Tibial artery (tissue), 4 donors: ENCODE results near the gene INMT.
A peak's percentile ranks its signal among the peaks of the same experiment; 100 is the strongest.

ENCODE experiments used
- DNase-seq, 2 donors: peaks; one replicate each; pipeline ENCODE4 v3.0.0-alpha.2; 2019
- H3K27ac ChIP-seq, 2 donors: fragments of 200-600 bp; sonication (generic) in 1 of 2; 1 replicate in 1 of 2; 2 replicates in 1 of 2; pipeline ENCODE4 v1.5.1; 2018 to 2019; ENCODE audit warnings: mild to moderate bottlenecking in 1 of 2
- H3K27me3 ChIP-seq, 2 donors: fragments of 200-600 bp; sonication (generic) in 1 of 2; one replicate each; pipeline versions ENCODE4 v1.5.1 to v1.6.0; 2016 to 2019
- H3K36me3 ChIP-seq, 3 donors: fragments of 200-600 bp; sonication (generic) in 2 of 3; one replicate each; pipeline ENCODE4 v1.5.1; 2016 to 2019; ENCODE audit warnings: mild to moderate bottlenecking in 2 of 3
- H3K4me1 ChIP-seq, 4 donors: fragments of 200-600 bp; sonication (generic) in 2 of 4; 1 replicate in 3 of 4; 2 replicates in 1 of 4; pipeline ENCODE4 v1.5.1; 2016 to 2019
- H3K4me3 ChIP-seq, 2 donors: fragments of 200-600 bp; sonication (generic) in 1 of 2; 1 replicate in 1 of 2; 2 replicates in 1 of 2; pipeline ENCODE4 v1.5.1; 2018 to 2019; ENCODE audit warnings: mild to moderate bottlenecking in 2 of 2
- H3K9me3 ChIP-seq, 3 donors: fragments of 200-600 bp; sonication (generic) in 1 of 3; one replicate each; pipeline ENCODE4 v1.5.1; 2016 to 2019
- CTCF ChIP-seq, 2 experiments: fragments of 200-600 bp in 1 of 2; fragments of 450-650 bp in 1 of 2; IDR thresholded peaks; one replicate each; pipeline ENCODE4 v1.5.1; 2017 to 2019; ENCODE audit warnings: antibody characterized with exemption in 2 of 2, mild to moderate bottlenecking in 1 of 2, moderate library complexity in 1 of 2
- intact Hi-C: fragments of 100-400 bp; cut with DNase I; formaldehyde crosslinking; loops from one replicate; pipeline ENCODE4 v1.15.0; 2023; ENCODE audit warnings: low total_unique reads

The INMT gene

GRCh38 chr7:30757342-30757692 is 5.4 kb downstream of the INMT start:
- Histone ChIP-seq H3K9me3 (no peaks in the 10 kb centered on the region), H3K36me3 (peaks cover 0 to 7% (median 6%) of the 10 kb centered on the region in 3 donors), H3K4me3 (no peak overlapping the region), H3K27me3 (no peaks in the 10 kb centered on the region), H3K27ac (peak overlapping the region; percentile 13 to 50), H3K4me1 (peaks cover 8 to 90% (median 49%) of the 10 kb centered on the region in 4 donors)
- intact Hi-C loops: no loop called here
- TF ChIP-seq CTCF (IDR thresholded peaks at IDR 0.05): no peak
- DNase-seq: no peak

- Histone ChIP-seq H3K4me3 (no peak overlapping the region), H3K36me3 (peaks cover 0 to 7% (median 0%) of the 10 kb centered on the region in 3 donors), H3K4me1 (peaks cover 8 to 95% (median 67%) of the 10 kb centered on the region in 4 donors), H3K9me3 (no peaks in the 10 kb centered on the region), H3K27ac (peak overlapping the region; percentile 56 to 68), H3K27me3 (no peaks in the 10 kb centered on the region)
- peak; percentile 56 to 67 for DNase-seq
- intact Hi-C loops: loop anchor here (10.0 kb wide), 1 partner anchor 94 kb away; no protein-coding TSS in a partner anchor
- TF ChIP-seq CTCF (IDR thresholded peaks at IDR 0.05): no peak
Observed at GRCh38 chr7:30760514-30761213, 8.7 kb downstream of the INMT start.

GRCh38 chr7:30761214-30762156 is 9.6 kb downstream of the INMT start:
- H3K4me1 ChIP-seq: peaks cover 8 to 97% (median 64%) of the 10 kb centered on the region in 4 donors
- H3K36me3 ChIP-seq: peaks cover 0 to 7% (median 0%) of the 10 kb centered on the region in 3 donors
- TF ChIP-seq CTCF (IDR thresholded peaks at IDR 0.05): no peak
- peak overlapping the region; percentile 56 to 68 for H3K27ac ChIP-seq
- intact Hi-C loops: loop anchor here (10.0 kb wide), 1 partner anchor 93 kb away; no protein-coding TSS in a partner anchor
- DNase-seq: peak in 1 of 2 donors; percentile 55
- no peaks in the 10 kb centered on the region for H3K27me3 ChIP-seq
- no peak overlapping the region for H3K4me3 ChIP-seq
- H3K9me3 ChIP-seq: no peaks in the 10 kb centered on the region

- Histone ChIP-seq H3K27ac (peak overlapping the region; percentile 61 to 74), H3K9me3 (no peaks in the 10 kb centered on the region), H3K4me1 (peaks cover 8 to 87% (median 62%) of the 10 kb centered on the region in 4 donors), H3K4me3 (no peak overlapping the region), H3K36me3 (no peaks in the 10 kb centered on the region), H3K27me3 (no peaks in the 10 kb centered on the region)
- no peak for TF ChIP-seq CTCF (IDR thresholded peaks at IDR 0.05)
- intact Hi-C loops: loop anchor here (10.0 kb wide), 1 partner anchor 90 kb away; no protein-coding TSS in a partner anchor
- peak in 1 of 2 donors; percentile 86 for DNase-seq
Observed at GRCh38 chr7:30764030-30764975, 12.4 kb downstream of the INMT start.

GRCh38 chr7:30765408-30765807 is 13.5 kb downstream of the INMT start:
- Histone ChIP-seq H3K36me3 (no peaks in the 10 kb centered on the region), H3K27me3 (no peaks in the 10 kb centered on the region), H3K4me1 (peaks cover 8 to 80% (median 58%) of the 10 kb centered on the region in 4 donors), H3K4me3 (no peak overlapping the region), H3K9me3 (no peaks in the 10 kb centered on the region), H3K27ac (peak overlapping the region; percentile 61 to 74)
- intact Hi-C loops: loop anchor here (10.0 kb wide), 1 partner anchor 89 kb away; no protein-coding TSS in a partner anchor
- no peak for DNase-seq
- no peak for TF ChIP-seq CTCF (IDR thresholded peaks at IDR 0.05)
